Gastrocnemius medialis (tissue), 4 donors: ENCODE data around the gene AZIN2.

Experiments
- CTCF ChIP-seq, 5 experiments: fragments of 450-650 bp in 3 of 5; fragments of 200-600 bp in 2 of 5; sonication (generic) in 2 of 5; IDR thresholded peaks in 4 of 5; conservative IDR thresholded peaks in 1 of 5; 1 replicate in 4 of 5; 2 replicates in 1 of 5; pipeline ENCODE4 v1.5.1; 2016 to 2019; ENCODE audit warnings: antibody characterized with exemption in 5 of 5, mild to moderate bottlenecking in 3 of 5, moderate library complexity in 3 of 5
- POLR2A ChIP-seq, 2 donors: fragments of 450-650 bp; IDR thresholded peaks; one replicate each; pipeline ENCODE4 v1.6.1; 2017; ENCODE audit warnings: antibody characterized with exemption in 2 of 2, mild to moderate bottlenecking in 2 of 2, moderate library complexity in 2 of 2

- TF ChIP-seq POLR2A (IDR thresholded peaks at IDR 0.05) = no peak
- no peak for TF ChIP-seq CTCF (IDR thresholded peaks at IDR 0.05 in 4 of 5, conservative IDR thresholded peaks at IDR 0.05 in 1 of 5)
Observed at GRCh38 chr1:33123266-33123665, 42.3 kb downstream of the AZIN2 start.
